HG02981 (cell line): Measurements from ENCODE around the gene DCLRE1A.

Experiments
- ATAC-seq: cut with Tn5 transposase; IDR thresholded peaks from one replicate; pipeline ENCODE4 v1.9.1; 2021; ENCODE audit warnings: mild to moderate bottlenecking, moderate library complexity; ENCODE audit not compliant: unreplicated experiment

DCLRE1A gene

GRCh38 chr10:113854013-113854760 lies at the start of gene DCLRE1A, which contains the start of gene NHLRC2:
TSS of gene DCLRE1A (minus strand) at chr10:113854082. CDS start at chr10:113853182, 900 bp downstream.
TSS of gene NHLRC2 (plus strand) at chr10:113854661. CDS start at chr10:113854873, 212 bp downstream.
- ATAC-seq = peak; percentile 35

GRCh38 chr10:113899952-113900598 lies 46.2 kb upstream of the DCLRE1A start:
- no peak for ATAC-seq

GRCh38 chr10:113897693-113898618 lies 44.1 kb upstream of the DCLRE1A start:
- no peak for ATAC-seq

GRCh38 chr10:113895018-113895417 lies 41.1 kb upstream of the DCLRE1A start:
- ATAC-seq = no peak

- ATAC-seq = no peak
These were observed 40.7 kb upstream of the DCLRE1A start for GRCh38 chr10:113894581-113894980.

GRCh38 chr10:113893570-113893969 lies 39.7 kb upstream of the DCLRE1A start:
- no peak for ATAC-seq

GRCh38 chr10:113891476-113891875 lies 37.6 kb upstream of the DCLRE1A start:
- no peak for ATAC-seq

- ATAC-seq = no peak
These were observed 36.9 kb upstream of the DCLRE1A start for GRCh38 chr10:113890769-113891168.

GRCh38 chr10:113889911-113890310 lies 36.0 kb upstream of the DCLRE1A start:
- ATAC-seq = no peak

- no peak for ATAC-seq
These were observed 28.4 kb upstream of the DCLRE1A start for GRCh38 chr10:113882240-113882639.

GRCh38 chr10:113880236-113880635 lies 26.4 kb upstream of the DCLRE1A start:
- no peak for ATAC-seq

- peak; percentile 71 for ATAC-seq
These were observed 25.8 kb upstream of the DCLRE1A start for GRCh38 chr10:113879691-113880090.

GRCh38 chr10:113876461-113876860 lies 22.6 kb upstream of the DCLRE1A start:
- no peak for ATAC-seq

GRCh38 chr10:113875212-113875611 lies 21.3 kb upstream of the DCLRE1A start:
- ATAC-seq = no peak

- no peak for ATAC-seq
These were observed 18.5 kb upstream of the DCLRE1A start for GRCh38 chr10:113872139-113873030.

- no peak for ATAC-seq
These were observed 15.9 kb upstream of the DCLRE1A start for GRCh38 chr10:113869789-113870188.

- ATAC-seq = no peak
These were observed 14.0 kb upstream of the DCLRE1A start for GRCh38 chr10:113867904-113868303.

GRCh38 chr10:113866551-113867394 lies 12.9 kb upstream of the DCLRE1A start:
- ATAC-seq = no peak

- ATAC-seq = no peak
These were observed 12.0 kb upstream of the DCLRE1A start for GRCh38 chr10:113865901-113866300.
